Upper lobe of left lung (tissue), 6 donors: ENCODE results near the gene SERPINI2. TPM values are rescaled to one million over a fixed set of nuclear protein-coding genes. Genes with fewer than 3 reads are reported as not detected.

Experiments used
- ATAC-seq, 2 donors: fragments of 200-7000 bp; cut with Tn5 transposase; one replicate each; pipeline ENCODE4 v1.9.1; 2022; ENCODE audit warnings: mild to moderate bottlenecking in 2 of 2, moderate library complexity in 2 of 2; ENCODE audit not compliant: low FRiP score in 2 of 2
- DNase-seq, 2 donors: peaks; one replicate each; pipeline ENCODE4 v3.0.0-alpha.2; 2019 to 2020
- H3K27ac ChIP-seq, 4 donors: fragments of 200-600 bp; sonication (generic); one replicate each; pipeline ENCODE4 v1.5.1; 2016 to 2019
- H3K27me3 ChIP-seq, 4 donors: fragments of 200-600 bp; sonication (generic); one replicate each; pipeline ENCODE4 v1.5.1; 2017 to 2019
- H3K36me3 ChIP-seq, 4 donors: fragments of 200-600 bp; sonication (generic); one replicate each; pipeline ENCODE4 v1.5.1; 2016 to 2019
- H3K4me1 ChIP-seq, 4 donors: fragments of 200-600 bp; sonication (generic); one replicate each; pipeline ENCODE4 v1.5.1; 2018 to 2019
- H3K4me3 ChIP-seq, 4 donors: fragments of 200-600 bp; sonication (generic); one replicate each; pipeline ENCODE4 v1.5.1; 2017 to 2019; ENCODE audit warnings: mild to moderate bottlenecking in 2 of 4, moderate library complexity in 1 of 4
- H3K9me3 ChIP-seq, 4 donors: fragments of 200-600 bp; sonication (generic); one replicate each; pipeline ENCODE4 v1.5.1; 2018 to 2019
- EP300 ChIP-seq, 4 donors: sonication (generic); formaldehyde crosslinking; IDR thresholded peaks; one replicate each; pipeline ENCODE4 v1.5.1; 2017; ENCODE audit warnings: antibody characterized with exemption in 4 of 4, control low read depth in 2 of 4
- POLR2A ChIP-seq, 4 donors: fragments of 450-650 bp; IDR thresholded peaks; one replicate each; pipeline ENCODE4 v1.5.1; 2016 to 2017; ENCODE audit warnings: antibody characterized with exemption in 4 of 4, mild to moderate bottlenecking in 2 of 4
- POLR2AphosphoS5 ChIP-seq, 2 donors: sonication (generic); formaldehyde crosslinking; IDR thresholded peaks; one replicate each; pipeline ENCODE4 v1.5.1; 2017; ENCODE audit warnings: antibody characterized with exemption in 2 of 2
- WGBS, 2 donors: methylation state at CpG; one replicate each; pipeline ENCODE4 v1.1.5; 2017 to 2018; 5-methylcytosine and 5-hydroxymethylcytosine counted together
- total RNA-seq, 6 donors: library from RNA; depleted of rRNA in 4 of 6; stranded (reverse); fragments of >200 nt in 4 of 6; gene quantifications; one replicate each; pipeline versions ENCODE4 v1.1.0 to v1.2.1, GENCODE V29; 2016 to 2021
- TF ChIP-seq, protein P1 (sequence below), 6 experiments: fragments of 450-650 bp in 4 of 6; fragments of 200-600 bp in 2 of 6; sonication (generic) in 2 of 6; IDR thresholded peaks; one replicate each; pipeline ENCODE4 v1.5.1; 2016 to 2019; ENCODE audit warnings: antibody characterized with exemption in 6 of 6
- donor health status: DM: no; HTN: no; CAD: no; lungs with moderate emphysema.
- donor health status: DM: no; HTN: yes; CAD: no; lungs with severe emphysema.

The SERPINI2 gene
- total RNA-seq, 6 donors from 2014 or later, result 0.67 to 28.1 (median 1.7) TPM

DNA sequence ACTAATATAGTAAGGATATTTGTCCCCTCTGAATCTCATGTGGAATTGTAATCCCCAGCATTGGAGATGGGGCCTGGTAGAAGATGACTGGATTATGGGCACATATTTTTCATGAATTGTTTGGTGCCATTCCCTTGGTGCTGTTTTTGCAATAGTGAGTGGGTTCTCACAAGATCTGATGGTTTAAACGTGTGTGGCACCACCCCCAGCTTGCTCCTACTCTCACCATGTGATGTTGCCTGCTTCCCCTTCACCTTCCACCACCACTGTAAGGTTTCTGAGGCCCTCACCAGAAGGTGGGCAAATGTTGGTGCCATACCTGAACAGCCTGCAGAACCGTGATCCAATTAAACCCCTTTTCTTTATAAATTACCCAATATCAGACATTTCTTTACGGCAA is 28.1 kb upstream of the SERPINI2 start:
- TF ChIP-seq EP300 (IDR thresholded peaks at IDR 0.05) (no peak), POLR2A (IDR thresholded peaks at IDR 0.05) (no peak), POLR2AphosphoS5 (IDR thresholded peaks at IDR 0.05) (no peak)
- TF ChIP-seq, protein P1, sequence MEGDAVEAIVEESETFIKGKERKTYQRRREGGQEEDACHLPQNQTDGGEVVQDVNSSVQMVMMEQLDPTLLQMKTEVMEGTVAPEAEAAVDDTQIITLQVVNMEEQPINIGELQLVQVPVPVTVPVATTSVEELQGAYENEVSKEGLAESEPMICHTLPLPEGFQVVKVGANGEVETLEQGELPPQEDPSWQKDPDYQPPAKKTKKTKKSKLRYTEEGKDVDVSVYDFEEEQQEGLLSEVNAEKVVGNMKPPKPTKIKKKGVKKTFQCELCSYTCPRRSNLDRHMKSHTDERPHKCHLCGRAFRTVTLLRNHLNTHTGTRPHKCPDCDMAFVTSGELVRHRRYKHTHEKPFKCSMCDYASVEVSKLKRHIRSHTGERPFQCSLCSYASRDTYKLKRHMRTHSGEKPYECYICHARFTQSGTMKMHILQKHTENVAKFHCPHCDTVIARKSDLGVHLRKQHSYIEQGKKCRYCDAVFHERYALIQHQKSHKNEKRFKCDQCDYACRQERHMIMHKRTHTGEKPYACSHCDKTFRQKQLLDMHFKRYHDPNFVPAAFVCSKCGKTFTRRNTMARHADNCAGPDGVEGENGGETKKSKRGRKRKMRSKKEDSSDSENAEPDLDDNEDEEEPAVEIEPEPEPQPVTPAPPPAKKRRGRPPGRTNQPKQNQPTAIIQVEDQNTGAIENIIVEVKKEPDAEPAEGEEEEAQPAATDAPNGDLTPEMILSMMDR (IDR thresholded peaks at IDR 0.05), result no peak
- DNase-seq, result no peak
- ATAC-seq, result no peak
- Histone ChIP-seq H3K4me1 (no peaks in the 10 kb centered on the region), H3K4me3 (no peak overlapping the region), H3K9me3 (no peaks in the 10 kb centered on the region), H3K27me3 (no peaks in the 10 kb centered on the region), H3K27ac (no peak overlapping the region), H3K36me3 (no peaks in the 10 kb centered on the region)
- 64 to 67% methylated on average over 3 of the region's 3 CpGs for WGBS, 2 donors

DNA sequence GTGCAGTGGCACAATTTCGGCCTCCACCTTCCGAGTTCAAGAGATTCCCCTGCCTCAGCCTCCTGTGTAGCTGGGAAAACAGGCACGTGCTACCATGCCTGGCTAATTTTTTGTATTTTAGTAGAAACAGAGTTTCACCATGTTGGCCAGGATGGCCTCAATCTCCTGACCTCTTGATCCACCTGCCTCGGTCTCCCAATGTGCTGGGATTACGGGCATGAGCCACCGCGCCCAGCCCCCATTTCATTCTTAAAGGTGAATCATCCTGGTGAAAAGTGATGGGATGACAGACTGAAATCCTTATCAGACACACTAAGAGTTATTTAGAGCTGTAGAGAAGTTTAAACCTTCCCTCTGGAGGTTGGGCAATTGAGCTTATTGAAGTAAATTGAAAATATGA is 24.1 kb upstream of the SERPINI2 start:
- DNase-seq (no peak), ATAC-seq (no peak)
- Histone ChIP-seq H3K4me3 (no peak overlapping the region), H3K9me3 (no peaks in the 10 kb centered on the region), H3K27me3 (no peaks in the 10 kb centered on the region), H3K27ac (no peak overlapping the region), H3K4me1 (no peaks in the 10 kb centered on the region), H3K36me3 (no peaks in the 10 kb centered on the region)
- TF ChIP-seq, protein P1 (IDR thresholded peaks at IDR 0.05), result no peak
- TF ChIP-seq POLR2A (IDR thresholded peaks at IDR 0.05) (no peak), EP300 (IDR thresholded peaks at IDR 0.05) (no peak), POLR2AphosphoS5 (IDR thresholded peaks at IDR 0.05) (no peak)
- 91 to 92% methylated on average over 7 of the region's 7 CpGs for WGBS, 2 donors

DNA sequence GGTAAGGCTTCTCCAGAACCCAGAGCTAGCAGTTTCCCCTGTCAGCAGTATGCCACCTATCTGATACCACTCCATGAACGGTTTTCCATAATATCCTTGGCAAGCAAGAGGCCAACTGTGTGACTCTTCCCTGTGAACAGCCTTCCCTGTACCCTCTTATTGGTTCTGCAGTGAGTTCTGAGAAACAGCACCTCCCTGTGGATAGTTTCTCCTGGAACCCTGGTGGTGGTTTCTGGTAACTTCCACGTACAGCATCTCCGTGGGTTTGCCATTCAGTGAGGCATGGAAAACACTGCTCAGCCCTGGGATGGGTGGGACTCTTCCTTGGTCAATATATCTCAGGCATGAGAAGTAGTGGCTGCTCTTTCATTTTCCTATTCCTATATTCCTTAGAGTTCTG is 19.4 kb upstream of the SERPINI2 start:
- no peaks in the 10 kb centered on the region for H3K36me3 ChIP-seq
- DNase-seq (no peak), ATAC-seq (no peak)
- H3K4me1 ChIP-seq, result no peaks in the 10 kb centered on the region
- no peaks in the 10 kb centered on the region for H3K9me3 ChIP-seq
- no peak for TF ChIP-seq POLR2AphosphoS5 (IDR thresholded peaks at IDR 0.05)
- no peak for TF ChIP-seq EP300 (IDR thresholded peaks at IDR 0.05)
- no peak for TF ChIP-seq POLR2A (IDR thresholded peaks at IDR 0.05)
- TF ChIP-seq, protein P1 (IDR thresholded peaks at IDR 0.05), result no peak
- H3K4me3 ChIP-seq, result no peak overlapping the region
- H3K27ac ChIP-seq, result no peak overlapping the region
- no peaks in the 10 kb centered on the region for H3K27me3 ChIP-seq
- WGBS, 2 donors, result 68 to 69% methylated on average over 3 of the region's 3 CpGs

DNA sequence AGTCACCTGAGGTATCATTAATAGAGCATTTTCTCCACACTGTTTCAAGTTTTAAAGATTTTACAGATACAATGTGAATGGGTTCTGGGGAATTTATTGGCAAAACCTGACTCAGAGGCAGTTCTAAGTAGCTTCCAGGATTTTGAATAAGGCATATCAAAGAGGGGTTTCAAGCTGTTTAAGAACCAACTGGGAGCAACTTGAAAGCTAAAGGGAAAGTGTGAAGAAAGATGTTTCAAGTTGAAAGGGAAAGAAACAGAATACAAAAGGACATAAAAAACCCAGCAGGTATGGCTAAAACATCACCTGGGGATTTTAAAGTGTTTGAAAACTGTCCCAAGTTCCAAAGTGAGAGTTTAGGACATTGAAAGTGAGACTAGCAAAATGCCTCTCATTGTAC is 17.8 kb upstream of the SERPINI2 start:
- no peak overlapping the region for H3K4me3 ChIP-seq
- no peaks in the 10 kb centered on the region for H3K27me3 ChIP-seq
- no peaks in the 10 kb centered on the region for H3K4me1 ChIP-seq
- no peaks in the 10 kb centered on the region for H3K36me3 ChIP-seq
- DNase-seq (no peak), ATAC-seq (no peak)
- TF ChIP-seq POLR2AphosphoS5 (IDR thresholded peaks at IDR 0.05), result no peak
- no peak for TF ChIP-seq POLR2A (IDR thresholded peaks at IDR 0.05)
- TF ChIP-seq, protein P1 (IDR thresholded peaks at IDR 0.05), result no peak
- no peak for TF ChIP-seq EP300 (IDR thresholded peaks at IDR 0.05)
- H3K9me3 ChIP-seq, result no peaks in the 10 kb centered on the region
- no peak overlapping the region for H3K27ac ChIP-seq

DNA sequence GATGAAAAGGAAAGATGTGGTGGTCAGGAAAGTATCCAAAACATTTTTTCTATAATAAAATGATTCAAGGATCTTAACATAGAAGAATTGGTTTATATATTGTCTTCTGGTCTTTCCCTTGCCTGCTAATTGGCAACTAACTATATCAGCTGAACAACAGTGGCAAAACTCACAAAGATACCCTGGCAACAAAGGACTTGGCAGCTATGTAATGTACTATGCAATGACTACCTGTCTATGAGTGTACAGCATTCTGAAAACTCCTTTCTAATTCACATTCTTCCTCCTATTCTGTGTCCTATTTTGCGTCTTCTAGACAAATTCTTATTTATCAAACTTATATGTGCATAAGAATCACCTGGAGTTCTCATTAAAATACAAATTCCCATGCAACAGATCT is 15.7 kb upstream of the SERPINI2 start:
- H3K4me1 ChIP-seq, result no peaks in the 10 kb centered on the region
- ATAC-seq (no peak), DNase-seq (no peak)
- H3K27me3 ChIP-seq, result no peaks in the 10 kb centered on the region
- H3K4me3 ChIP-seq, result no peak overlapping the region
- TF ChIP-seq POLR2A (IDR thresholded peaks at IDR 0.05) (no peak), EP300 (IDR thresholded peaks at IDR 0.05) (no peak), POLR2AphosphoS5 (IDR thresholded peaks at IDR 0.05) (no peak)
- TF ChIP-seq, protein P1 (IDR thresholded peaks at IDR 0.05), result no peak
- no peaks in the 10 kb centered on the region for H3K9me3 ChIP-seq
- WGBS, 2 donors, result 88 to 91% methylated on average over 1 of the region's 1 CpG
- H3K36me3 ChIP-seq, result no peaks in the 10 kb centered on the region
- no peak overlapping the region for H3K27ac ChIP-seq
